22Rv1 (cell line): ENCODE data around the gene SLCO2B1.

Experiments used
- H3K27ac ChIP-seq: fragments of 450-650 bp; 2 replicates; pipeline ENCODE4 v1.5.1; 2017
- ZFX ChIP-seq: fragments of 450-650 bp; IDR thresholded peaks from 2 replicates; pipeline ENCODE4 v1.6.1; 2017; ENCODE audit warnings: antibody characterized with exemption, borderline replicate concordance
- TF ChIP-seq, protein P1 (sequence below): fragments of 450-650 bp; IDR thresholded peaks from 2 replicates; pipeline ENCODE4 v1.5.1; 2017; ENCODE audit warnings: mild to moderate bottlenecking

Gene SLCO2B1

DNA sequence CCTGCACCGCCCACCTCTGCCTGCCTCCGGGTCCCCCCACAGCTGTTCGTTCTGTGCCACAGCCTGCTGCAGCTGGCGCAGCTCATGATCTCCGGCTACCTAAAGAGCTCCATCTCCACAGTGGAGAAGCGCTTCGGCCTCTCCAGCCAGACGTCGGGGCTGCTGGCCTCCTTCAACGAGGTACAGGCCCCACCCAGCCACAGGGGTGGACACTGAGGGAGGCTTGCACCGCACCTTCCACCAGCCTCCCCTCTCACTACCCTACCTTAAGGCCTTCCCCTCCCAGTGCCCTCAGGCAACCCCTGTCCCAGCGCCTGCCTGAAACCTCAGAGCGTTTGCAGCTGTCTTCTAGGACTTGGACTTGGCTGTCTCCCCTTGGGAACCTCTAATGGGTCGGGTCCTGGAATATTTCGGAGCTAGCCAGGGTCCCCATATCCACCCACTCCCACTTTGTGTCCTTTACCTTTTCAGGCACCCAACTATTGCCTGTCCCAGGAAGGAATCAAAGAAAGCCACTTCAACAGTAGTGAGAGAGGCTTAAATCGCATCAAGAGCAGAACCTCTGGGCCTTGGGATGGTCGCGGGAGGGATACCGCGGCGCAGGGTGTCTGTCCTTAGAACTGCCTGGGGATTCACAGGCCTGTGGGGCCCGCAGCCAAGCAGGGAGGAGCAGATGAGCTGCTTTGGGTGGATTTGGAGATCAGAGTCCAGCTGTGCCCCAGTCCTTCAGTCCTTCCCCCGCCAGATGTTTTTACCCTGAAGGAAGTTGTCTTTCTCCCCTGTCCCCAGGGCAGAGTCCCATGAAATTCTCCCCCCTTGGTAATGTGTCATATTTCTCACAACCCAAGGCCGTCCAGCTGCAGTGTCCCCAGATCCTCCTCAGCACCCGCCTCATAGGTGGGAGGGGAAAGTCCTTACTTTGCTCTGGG lies 13.3 kb downstream of the SLCO2B1 start:
- TF ChIP-seq ZFX, result no peak
- TF ChIP-seq, protein P1, sequence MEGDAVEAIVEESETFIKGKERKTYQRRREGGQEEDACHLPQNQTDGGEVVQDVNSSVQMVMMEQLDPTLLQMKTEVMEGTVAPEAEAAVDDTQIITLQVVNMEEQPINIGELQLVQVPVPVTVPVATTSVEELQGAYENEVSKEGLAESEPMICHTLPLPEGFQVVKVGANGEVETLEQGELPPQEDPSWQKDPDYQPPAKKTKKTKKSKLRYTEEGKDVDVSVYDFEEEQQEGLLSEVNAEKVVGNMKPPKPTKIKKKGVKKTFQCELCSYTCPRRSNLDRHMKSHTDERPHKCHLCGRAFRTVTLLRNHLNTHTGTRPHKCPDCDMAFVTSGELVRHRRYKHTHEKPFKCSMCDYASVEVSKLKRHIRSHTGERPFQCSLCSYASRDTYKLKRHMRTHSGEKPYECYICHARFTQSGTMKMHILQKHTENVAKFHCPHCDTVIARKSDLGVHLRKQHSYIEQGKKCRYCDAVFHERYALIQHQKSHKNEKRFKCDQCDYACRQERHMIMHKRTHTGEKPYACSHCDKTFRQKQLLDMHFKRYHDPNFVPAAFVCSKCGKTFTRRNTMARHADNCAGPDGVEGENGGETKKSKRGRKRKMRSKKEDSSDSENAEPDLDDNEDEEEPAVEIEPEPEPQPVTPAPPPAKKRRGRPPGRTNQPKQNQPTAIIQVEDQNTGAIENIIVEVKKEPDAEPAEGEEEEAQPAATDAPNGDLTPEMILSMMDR, result no peak
- H3K27ac ChIP-seq, result no peak overlapping the region

DNA sequence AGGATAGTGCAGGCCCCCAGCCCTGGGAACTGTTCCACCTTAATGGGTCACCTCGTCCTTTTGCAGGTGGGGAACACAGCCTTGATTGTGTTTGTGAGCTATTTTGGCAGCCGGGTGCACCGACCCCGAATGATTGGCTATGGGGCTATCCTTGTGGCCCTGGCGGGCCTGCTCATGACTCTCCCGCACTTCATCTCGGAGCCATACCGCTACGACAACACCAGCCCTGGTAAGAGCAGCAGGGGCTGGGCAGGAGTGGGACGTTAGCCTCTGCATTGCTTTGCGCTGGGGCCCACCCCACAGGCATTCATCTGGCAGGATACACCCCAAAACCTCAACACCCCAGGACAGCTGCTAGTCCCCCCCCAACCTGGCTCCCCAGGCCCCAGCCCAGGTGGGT lies 14.8 kb downstream of the SLCO2B1 start:
- TF ChIP-seq, protein P1, result no peak
- no peak for TF ChIP-seq ZFX
- no peak overlapping the region for H3K27ac ChIP-seq

GRCh38 chr11:75166791-75167190 lies 15.9 kb downstream of the SLCO2B1 start:
- no peak overlapping the region for H3K27ac ChIP-seq
- TF ChIP-seq, protein P1, result no peak
- no peak for TF ChIP-seq ZFX

DNA sequence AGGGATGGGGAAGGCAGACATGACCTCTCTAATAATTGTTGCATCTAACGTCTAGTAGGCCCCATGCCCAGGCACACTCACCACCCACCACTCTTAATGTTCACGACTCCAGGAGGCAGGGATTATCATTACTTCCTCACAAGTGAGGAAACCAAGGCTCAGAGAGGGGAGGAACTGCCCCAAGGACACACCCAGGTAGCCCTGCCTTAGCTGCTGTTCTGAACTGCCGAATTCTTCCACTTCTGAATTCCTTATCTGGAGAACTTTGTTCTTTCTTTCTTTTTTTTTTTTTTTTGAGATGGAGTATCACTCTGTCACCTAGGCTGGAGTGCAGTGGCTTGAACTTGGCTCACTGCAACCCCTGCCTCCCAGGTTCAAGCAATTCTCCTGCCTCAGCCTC lies 16.7 kb downstream of the SLCO2B1 start:
- H3K27ac ChIP-seq, result no peak overlapping the region
- TF ChIP-seq, protein P1, result no peak
- no peak for TF ChIP-seq ZFX

GRCh38 chr11:75169101-75169885 lies 18.4 kb downstream of the SLCO2B1 start:
- TF ChIP-seq, protein P1, result no peak
- no peak for TF ChIP-seq ZFX
- H3K27ac ChIP-seq, result no peak overlapping the region

DNA sequence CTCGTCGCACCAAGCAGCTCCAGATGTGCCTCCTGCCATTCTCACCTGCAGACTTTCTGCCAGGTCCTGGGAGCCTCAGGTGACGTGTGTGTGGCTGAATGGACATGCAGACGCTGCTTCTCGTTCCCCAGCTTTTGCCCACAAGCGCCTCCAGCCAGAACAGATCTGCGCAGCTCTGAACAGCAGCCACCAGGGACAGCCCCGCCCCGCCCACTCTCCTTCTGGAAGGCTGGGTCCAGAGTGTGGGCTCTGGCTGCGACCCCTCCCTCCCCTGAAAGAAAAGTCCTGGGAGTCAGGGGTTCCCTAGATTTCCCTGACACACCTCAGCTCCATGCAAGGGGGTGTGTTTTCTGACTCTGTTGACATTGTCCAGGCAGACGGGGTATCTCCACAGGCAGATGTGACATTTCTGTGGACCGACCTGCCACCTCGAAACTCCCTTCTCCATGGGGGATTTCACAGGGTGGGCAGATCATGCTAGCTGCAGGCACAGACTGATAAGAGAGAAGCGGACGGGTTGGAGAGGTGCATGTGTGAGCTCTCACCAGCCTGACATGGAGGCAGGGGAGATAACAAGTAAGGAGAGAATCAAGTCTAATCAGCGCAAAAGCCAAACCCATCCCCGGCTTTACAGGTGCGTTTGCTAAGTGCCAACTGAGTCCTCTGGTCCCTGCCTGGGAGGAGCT lies 19.8 kb downstream of the SLCO2B1 start:
- H3K27ac ChIP-seq, result no peak overlapping the region
- no peak for TF ChIP-seq ZFX
- TF ChIP-seq, protein P1, result no peak
